Epidermal melanocyte (primary cell): Measurements from ENCODE around the gene HBB.

Experiments used
- DNase-seq: peaks from one replicate; pipeline ENCODE4 v3.0.0; 2011; ENCODE audit warnings: low spot score; ENCODE audit not compliant: insufficient read length

HBB gene

GRCh38 chr11:5247472-5248192, 20.8 kb upstream of the HBB start:
- DNase-seq: no peak

DNA sequence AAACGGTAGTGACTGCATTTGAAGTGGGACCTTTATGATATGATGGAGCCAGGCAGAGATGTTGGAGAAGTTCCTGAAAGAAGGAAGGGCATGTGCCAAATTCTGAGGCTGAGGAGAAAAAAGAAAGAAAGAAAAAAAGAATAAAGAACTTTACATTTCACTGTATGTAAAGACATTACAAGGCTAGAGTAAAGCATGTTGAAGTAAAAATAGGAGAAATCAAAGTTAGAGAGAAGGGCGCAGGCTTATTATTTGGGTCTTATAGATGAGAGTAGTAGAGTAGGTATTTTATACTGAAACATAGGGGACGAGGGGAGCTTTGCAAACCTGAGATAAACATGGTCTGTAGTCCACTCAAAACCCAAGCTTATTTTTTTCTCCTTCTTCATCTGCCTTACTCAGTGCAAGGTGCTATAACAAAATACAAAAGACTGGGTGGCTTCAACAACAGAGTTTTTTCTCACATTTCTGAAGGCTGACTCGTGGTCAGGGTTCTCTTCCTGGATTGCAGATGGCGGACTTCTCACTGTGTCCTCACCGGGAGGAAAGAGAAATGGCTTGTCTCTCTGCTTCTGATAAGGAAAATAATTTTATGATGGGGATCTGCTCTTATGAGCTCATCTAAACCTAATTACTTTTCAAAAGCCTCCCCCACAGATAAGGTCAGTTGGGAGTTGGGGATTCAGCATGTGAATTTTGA, 20.1 kb upstream of the HBB start:
- no peak for DNase-seq

GRCh38 chr11:5245155-5245554, 18.3 kb upstream of the HBB start:
- DNase-seq: no peak

- no peak for DNase-seq
These were observed 16.9 kb upstream of the HBB start for GRCh38 chr11:5243816-5244180.

- no peak for DNase-seq
These were observed 16.3 kb upstream of the HBB start for GRCh38 chr11:5242933-5243815.

- no peak for DNase-seq
These were observed 15.3 kb upstream of the HBB start for GRCh38 chr11:5242208-5242607.

DNA sequence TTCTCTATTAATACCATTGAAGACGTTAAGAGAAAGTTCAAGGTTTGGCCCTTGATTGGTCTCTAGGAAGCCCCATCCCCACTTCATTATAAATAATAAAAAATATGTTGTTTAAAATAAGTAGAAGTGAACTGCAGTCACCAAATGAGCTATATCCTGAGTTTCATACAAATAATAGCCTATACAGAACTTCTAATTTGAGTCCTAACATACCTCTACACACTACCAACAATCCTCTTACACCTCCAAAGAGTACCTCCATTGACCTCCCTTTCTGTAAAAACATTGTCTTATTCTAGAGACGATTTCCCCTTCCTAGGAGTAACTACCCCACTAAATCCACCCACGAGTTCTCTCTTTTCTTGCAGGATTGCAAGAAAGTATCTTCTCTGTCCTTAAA, 14.6 kb upstream of the HBB start:
- DNase-seq: no peak

- DNase-seq: no peak
These were observed 13.6 kb upstream of the HBB start for GRCh38 chr11:5240458-5240857.

DNA sequence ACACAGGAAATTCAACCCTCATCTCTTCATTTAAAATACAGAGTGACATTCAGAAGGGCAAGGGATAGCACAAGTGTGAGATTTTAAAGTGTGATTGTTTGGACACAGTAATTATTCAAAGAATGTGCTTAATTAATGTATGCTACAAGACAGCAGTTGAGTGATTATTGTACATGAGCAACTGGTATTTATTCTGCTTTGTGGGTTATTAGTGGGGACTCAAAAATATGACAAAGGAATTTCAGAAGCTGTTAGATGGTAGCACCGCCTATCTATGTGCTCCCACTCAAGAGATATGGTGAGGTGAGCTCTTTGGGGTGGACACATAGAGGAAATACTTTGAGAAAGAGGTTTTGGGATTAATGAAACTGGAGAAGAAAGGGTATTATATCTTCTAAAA, 13.2 kb upstream of the HBB start:
- no peak for DNase-seq

GRCh38 chr11:5239046-5239445, 12.2 kb upstream of the HBB start:
- DNase-seq: no peak

DNA sequence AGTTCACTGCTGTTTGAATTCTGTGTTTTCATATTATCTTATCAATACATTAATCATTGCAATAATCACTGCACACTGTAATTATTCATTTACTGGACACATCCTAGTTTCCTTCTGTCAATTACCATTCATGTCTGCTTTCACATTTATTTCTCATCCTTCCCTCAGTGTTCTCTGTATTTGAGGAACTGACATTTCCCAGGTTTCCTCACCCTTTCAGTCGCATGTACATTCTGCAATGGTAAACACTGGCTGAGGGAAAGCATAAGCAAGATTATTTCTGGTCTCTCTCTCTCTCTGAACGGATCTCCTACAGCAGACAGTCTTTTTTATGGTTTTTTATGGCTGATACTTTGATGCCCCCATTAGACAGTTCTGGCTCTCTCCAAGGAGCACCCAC, 11.6 kb upstream of the HBB start:
- DNase-seq: no peak

DNA sequence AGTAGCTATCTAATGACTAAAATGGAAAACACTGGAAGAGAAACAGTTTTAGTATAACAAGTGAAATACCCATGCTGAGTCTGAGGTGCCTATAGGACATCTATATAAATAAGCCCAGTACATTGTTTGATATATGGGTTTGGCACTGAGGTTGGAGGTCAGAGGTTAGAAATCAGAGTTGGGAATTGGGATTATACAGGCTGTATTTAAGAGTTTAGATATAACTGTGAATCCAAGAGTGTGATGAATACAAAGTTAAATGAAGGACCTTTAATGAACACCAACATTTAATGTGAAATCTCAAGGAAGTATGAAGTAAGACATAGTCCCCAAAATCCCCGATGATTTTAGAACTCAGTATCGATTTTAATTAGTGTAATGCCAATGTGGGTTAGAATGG, 10.5 kb upstream of the HBB start:
- DNase-seq: no peak

DNA sequence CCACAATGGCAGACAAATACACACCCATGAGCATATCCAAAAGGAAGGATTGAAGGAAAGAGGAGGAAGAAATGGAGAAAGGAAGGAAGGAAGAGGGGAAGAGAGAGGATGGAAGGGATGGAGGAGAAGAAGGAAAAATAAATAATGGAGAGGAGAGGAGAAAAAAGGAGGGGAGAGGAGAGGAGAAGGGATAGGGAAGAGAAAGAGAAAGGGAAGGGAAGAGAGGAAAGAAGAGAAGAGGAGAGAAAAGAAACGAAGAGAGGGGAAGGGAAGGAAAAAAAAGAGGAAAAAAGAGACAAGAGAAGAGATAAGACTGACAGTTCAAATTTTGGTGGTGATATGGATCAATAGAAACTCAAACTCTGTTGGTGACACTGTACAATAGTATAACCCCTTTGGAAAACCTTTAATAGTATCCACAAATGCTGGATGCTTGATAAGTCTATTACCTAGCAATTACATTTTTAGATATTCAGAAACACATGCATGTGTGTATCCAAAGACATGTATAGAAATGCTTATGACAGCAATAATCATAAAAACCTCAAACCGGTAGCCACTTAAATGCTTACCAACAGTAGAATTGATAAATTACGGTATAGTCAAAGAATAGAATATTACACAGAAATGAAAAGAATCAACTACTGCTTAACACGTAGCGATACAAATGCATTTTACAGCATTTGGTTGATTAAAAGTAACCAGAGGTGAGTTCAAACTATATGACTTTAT, 8.7 kb upstream of the HBB start:
- no peak for DNase-seq

DNA sequence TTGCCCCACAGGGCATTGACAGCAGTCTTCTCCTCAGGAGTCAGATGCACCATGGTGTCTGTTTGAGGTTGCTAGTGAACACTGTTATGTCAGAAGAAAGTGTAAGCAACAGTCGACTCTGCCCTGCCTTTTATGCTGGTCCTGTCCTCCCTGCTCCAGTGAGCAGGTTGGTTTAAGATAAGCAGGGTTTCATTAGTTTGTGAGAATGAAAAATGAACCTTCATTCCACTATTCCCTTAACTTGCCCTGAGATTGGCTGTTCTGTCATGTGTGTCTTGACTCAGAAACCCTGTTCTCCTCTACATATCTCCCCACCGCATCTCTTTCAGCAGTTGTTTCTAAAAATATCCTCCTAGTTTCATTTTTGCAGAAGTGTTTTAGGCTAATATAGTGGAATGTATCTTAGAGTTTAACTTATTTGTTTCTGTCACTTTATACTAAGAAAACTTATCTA, 7.5 kb upstream of the HBB start, which contains the start of gene HBD:
Gene HBD, minus strand, starts transcription at position 103 of the 454 bp plus-strand sequence. Its CDS starts 50 bp downstream, at position 53.
- no peak for DNase-seq

DNA sequence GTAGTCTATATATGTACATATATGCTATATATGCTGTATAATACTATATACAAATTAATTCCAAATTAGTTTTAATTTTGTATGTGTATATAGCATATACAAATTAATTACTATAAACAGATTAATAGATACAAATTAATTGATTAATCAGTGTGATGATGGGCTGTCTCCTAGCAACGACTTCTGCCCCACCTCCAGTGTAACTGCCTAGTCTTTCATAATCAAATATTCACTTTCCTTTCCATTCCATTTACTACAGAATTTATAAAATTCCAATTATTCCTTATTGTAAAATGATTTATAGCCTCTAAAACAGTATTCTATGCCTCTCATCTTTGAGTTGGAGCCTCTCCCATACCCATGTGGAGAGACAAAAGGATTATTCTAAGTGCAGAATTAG, 6.4 kb upstream of the HBB start:
- DNase-seq: no peak

- DNase-seq: no peak
These were observed 6.0 kb upstream of the HBB start for GRCh38 chr11:5232821-5233220.

DNA sequence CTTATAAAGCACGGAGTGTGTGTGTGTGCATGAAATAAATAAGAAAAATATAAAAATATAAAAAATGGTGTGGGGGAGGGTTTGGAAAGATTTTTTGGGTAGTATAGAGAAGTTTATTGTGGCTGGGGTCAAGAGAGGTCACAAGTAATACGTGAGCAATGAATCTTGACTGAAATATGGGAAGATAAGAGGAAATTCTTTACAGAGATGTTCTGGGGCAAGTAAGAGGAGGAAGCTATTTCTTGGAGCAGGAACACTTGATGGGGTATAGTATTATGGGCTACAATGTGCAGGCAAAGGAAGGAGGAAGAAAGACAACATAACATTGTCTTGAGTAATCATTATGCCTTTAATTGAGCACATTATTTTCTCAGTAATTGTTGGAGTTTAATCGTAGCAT, 5.3 kb upstream of the HBB start:
- DNase-seq: no peak

GRCh38 chr11:5231111-5231510, 4.2 kb upstream of the HBB start:
- no peak for DNase-seq

DNA sequence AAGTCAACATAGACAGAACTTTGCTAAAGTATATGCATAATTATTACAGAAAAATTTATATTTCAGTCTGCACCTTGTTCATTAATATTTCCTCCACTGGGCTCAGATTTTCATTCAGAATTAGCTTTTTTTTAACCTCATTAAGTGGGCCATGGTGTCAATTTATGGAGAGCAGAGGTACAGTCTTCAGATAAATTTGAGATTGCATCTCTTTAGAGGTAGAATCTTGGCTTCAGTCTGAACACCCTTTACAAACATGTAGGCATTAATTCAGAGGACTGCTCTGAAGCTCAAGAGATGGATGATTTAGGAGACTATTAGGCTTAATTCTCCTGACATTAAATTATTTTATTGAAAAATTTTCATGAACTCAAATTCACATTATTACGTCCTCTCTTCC, 3.4 kb upstream of the HBB start:
- no peak for DNase-seq

- DNase-seq: no peak
These were observed 2.9 kb upstream of the HBB start for GRCh38 chr11:5229796-5230195.

DNA sequence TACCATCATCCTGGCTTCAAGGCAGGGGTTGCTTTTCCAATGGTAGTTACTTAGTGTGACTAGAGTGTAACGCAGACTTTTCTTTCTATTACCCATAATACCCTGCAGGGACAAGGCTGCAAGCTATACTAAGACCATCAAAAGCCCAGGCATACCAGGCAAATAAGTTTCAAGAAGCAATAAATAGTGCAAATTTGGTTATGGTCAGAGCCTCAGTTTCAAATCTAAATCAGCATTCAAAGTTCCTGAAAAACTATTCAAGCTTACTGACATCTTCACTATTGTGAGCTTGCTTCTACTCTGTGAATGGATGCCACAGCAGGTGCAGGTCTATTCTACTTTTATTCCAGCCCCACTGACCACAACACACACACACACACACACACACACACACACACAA, 2.5 kb upstream of the HBB start:
- DNase-seq: no peak
